ENCODE data around the gene RASSF6.
"Not testable (repeated sequence)": the region's sequence is repeated elsewhere in the genome, so short reads cannot be mapped to it uniquely, and the experiment has no call there.

The RASSF6 gene, protein sequence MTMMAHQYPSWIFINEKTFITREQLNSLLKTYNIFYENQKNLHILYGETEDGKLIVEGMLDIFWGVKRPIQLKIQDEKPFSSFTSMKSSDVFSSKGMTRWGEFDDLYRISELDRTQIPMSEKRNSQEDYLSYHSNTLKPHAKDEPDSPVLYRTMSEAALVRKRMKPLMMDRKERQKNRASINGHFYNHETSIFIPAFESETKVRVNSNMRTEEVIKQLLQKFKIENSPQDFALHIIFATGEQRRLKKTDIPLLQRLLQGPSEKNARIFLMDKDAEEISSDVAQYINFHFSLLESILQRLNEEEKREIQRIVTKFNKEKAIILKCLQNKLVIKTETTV

DNA sequence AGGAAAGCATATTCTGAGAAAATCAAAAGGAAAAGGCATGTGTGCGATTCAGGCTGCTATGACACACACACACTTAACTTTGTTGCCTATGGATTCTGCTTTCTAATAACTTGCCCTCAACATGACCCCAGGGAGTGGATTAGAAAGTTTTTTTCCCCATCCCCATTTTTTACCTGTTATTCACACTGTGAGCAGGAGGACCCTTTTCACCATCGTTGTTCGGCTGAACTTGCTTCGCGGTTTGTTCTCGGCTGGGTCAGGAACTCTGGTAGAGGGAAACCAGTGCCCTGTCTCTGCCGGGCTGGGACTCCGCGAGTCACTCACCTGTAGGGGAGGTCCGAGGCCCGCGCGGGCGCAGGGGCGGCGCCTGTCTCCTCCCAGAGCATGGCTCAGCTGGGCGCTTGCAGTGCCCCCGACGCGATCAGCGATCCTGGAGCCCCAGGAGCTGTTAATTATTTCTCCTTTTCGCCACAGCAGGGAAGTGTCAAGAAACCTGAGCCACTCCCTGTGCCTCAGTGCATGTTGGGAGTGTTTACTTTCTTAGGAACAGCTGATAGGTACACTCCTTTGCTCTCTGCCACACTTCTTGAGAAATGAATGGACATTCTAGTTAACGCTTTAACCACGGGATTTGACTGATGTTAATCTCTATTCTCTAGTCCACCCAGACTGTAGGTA lies at the start of gene RASSF6:
Gene RASSF6 (minus strand): TSS at position 322 of the 678 bp plus-strand sequence. CDS start 8,641 bp downstream, outside the sequence.
- H3K36me3 Mint-ChIP-seq (ENCODE audit: low read depth): no peaks in the 10 kb centered on the region
- peaks cover 5% of the 10 kb centered on the region for H3K27me3 Mint-ChIP-seq (ENCODE audit: low read depth)
- no peaks in the 10 kb centered on the region for H3K9me3 Mint-ChIP-seq
- DNase-seq (ENCODE audit: low spot score): no peak
- H3K27ac Mint-ChIP-seq: no peak within 1 kb of the TSS
- H3K4me3 Mint-ChIP-seq: peak within 1 kb of the TSS; percentile 22
- no peaks in the 10 kb centered on the region for H3K4me1 Mint-ChIP-seq (ENCODE audit: low read depth)

DNA sequence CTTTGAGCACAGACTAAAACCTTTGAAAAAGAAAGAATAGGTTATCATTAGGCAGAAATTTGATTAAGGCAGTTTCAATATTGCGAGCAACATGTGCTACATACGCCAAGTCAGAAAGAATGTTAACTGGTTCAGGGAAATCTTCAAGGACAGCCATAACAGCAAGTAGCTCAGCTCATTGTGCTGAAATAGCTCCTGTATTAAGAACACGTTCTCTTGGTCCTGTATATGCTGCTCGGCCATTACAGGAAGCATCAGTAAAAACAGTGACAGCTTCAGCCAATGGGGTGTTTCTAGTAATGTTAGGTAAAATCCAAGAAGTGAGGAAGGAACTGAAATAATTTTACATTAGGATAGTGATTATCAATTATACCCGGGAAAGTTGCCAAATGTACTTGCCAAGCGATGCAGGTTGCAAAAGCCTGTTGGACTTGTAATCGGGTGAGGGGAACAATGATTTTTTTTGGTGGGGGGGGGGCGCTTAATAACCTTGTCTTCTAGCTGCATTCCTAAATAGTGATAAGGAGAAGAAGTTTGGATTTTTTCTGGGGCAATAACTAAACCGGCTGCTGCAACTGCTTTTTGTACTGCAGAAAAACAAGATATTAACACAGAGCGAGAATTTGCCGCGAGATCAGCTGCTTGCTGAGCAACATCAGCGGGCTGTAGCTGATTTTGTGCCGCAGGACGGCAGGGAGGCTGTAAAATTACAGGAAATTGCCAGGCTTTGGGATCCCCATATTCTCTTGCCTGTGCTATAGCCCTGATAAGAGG lies 49.4 kb upstream of the RASSF6 start:
- Mint-ChIP-seq H3K27me3 (ENCODE audit: low read depth) (no peaks in the 10 kb centered on the region), H3K4me3 (no peak overlapping the region), H3K4me1 (ENCODE audit: low read depth) (no peaks in the 10 kb centered on the region), H3K9me3 (no peaks in the 10 kb centered on the region), H3K27ac (no peak overlapping the region), H3K36me3 (ENCODE audit: low read depth) (no peaks in the 10 kb centered on the region)
- no peak for DNase-seq (ENCODE audit: low spot score)

GRCh38 chr4:73668782-73669201 lies 48.6 kb upstream of the RASSF6 start:
- H3K4me3 Mint-ChIP-seq: no peak overlapping the region
- H3K27me3 Mint-ChIP-seq (ENCODE audit: low read depth): no peaks in the 10 kb centered on the region
- no peak for DNase-seq (ENCODE audit: low spot score)
- no peak overlapping the region for H3K27ac Mint-ChIP-seq
- no peaks in the 10 kb centered on the region for H3K9me3 Mint-ChIP-seq
- no peaks in the 10 kb centered on the region for H3K4me1 Mint-ChIP-seq (ENCODE audit: low read depth)
- no peaks in the 10 kb centered on the region for H3K36me3 Mint-ChIP-seq (ENCODE audit: low read depth)

DNA sequence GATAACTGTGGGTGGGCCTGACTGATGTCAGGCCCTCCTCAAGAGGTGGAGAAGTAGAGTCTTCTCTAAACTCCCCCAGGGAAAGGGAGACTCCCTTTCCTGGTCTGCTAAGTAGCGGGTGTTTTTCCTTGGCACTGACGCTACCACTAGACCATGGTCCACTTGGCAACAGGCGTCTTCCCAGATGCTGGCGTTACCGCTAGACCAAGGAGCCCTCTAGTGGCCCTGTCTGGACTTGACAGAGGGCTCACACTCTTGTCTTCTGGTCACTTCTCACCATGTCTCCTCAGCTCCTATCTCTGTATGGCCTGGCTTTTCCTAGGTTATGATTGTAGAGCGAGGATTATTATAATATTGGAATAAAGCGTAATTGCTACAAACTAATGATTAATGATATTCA lies 45.7 kb upstream of the RASSF6 start:
- not testable (repeated sequence) for H3K9me3 Mint-ChIP-seq; DNase-seq (ENCODE audit: low spot score); H3K36me3 Mint-ChIP-seq (ENCODE audit: low read depth); H3K4me3 Mint-ChIP-seq; H3K4me1 Mint-ChIP-seq (ENCODE audit: low read depth); H3K27ac Mint-ChIP-seq; H3K27me3 Mint-ChIP-seq (ENCODE audit: low read depth)

GRCh38 chr4:73664470-73664869 lies 44.2 kb upstream of the RASSF6 start:
- H3K4me3 Mint-ChIP-seq: no peak overlapping the region
- H3K36me3 Mint-ChIP-seq (ENCODE audit: low read depth): no peaks in the 10 kb centered on the region
- no peak overlapping the region for H3K27ac Mint-ChIP-seq
- H3K27me3 Mint-ChIP-seq (ENCODE audit: low read depth): no peaks in the 10 kb centered on the region
- peaks cover 3% of the 10 kb centered on the region for H3K4me1 Mint-ChIP-seq (ENCODE audit: low read depth)
- DNase-seq (ENCODE audit: low spot score): no peak
- no peaks in the 10 kb centered on the region for H3K9me3 Mint-ChIP-seq

GRCh38 chr4:73663576-73663975 lies 43.3 kb upstream of the RASSF6 start:
- H3K27ac Mint-ChIP-seq: no peak overlapping the region
- no peaks in the 10 kb centered on the region for H3K36me3 Mint-ChIP-seq (ENCODE audit: low read depth)
- H3K4me1 Mint-ChIP-seq (ENCODE audit: low read depth): peaks cover 3% of the 10 kb centered on the region
- no peaks in the 10 kb centered on the region for H3K9me3 Mint-ChIP-seq
- H3K4me3 Mint-ChIP-seq: no peak overlapping the region
- no peak for DNase-seq (ENCODE audit: low spot score)
- peaks cover 2% of the 10 kb centered on the region for H3K27me3 Mint-ChIP-seq (ENCODE audit: low read depth)

DNA sequence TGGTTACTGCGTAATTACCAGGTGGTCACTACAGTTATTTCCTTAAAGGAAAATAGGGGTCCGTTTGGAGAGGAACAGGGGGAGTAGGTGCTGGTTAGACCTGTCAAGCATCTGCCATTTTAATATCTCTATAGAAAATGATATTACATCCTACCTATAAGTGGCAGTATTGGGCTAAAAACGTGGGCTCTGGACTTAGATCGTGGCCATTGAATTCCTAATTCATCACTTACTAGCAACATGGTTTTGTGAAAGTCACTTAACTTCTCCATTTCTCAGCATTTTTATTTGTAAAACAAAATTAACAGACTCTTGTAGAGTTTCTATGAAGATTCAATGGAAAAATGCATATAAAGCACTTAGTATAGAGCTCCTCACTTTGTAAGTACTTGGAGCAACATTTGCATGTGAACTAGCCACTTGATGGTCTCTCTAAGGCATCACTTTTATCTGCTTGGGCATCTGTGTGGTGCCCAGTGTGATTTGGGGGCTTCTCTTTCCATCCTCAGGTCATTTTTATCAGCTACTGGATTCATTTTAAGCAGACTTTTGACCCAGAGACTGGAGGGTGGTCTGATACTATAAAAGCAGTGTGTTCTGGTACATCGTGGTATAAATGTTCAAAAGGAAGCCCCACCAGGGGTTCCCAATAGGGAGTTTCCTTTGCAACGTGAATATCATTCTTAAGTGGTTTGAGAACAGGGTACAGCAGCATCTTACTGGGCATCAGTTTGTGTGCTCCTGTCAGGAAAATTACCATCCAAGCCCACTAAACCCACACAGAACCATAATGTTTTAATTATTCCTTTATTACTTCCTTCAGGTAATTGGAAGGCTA lies 42.7 kb upstream of the RASSF6 start:
- no peak overlapping the region for H3K27ac Mint-ChIP-seq
- DNase-seq (ENCODE audit: low spot score): no peak
- no peak overlapping the region for H3K4me3 Mint-ChIP-seq
- H3K4me1 Mint-ChIP-seq (ENCODE audit: low read depth): peaks cover 3% of the 10 kb centered on the region
- H3K27me3 Mint-ChIP-seq (ENCODE audit: low read depth): peaks cover 2% of the 10 kb centered on the region
- no peaks in the 10 kb centered on the region for H3K9me3 Mint-ChIP-seq
- H3K36me3 Mint-ChIP-seq (ENCODE audit: low read depth): no peaks in the 10 kb centered on the region

DNA sequence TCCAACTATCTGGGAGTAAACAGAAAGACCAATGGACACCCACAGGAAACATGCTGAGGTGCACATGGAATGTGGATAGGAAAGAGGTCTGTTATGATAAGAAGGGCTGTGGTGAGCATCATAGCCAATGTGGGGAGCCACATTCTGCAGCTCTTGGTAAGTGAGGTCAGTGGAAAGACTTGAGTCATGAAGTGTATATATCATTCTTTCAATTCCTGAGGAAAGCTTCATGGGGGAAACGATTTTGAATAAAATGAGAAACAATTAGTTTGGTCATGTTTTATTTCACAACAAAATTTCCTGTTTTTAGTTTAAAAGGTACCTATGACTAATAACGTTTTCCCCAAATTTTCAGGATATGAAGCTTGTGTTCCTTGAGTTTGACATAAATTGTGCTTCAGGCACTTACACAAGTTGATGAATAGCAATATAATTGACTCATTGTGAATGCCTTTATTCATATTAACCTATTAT lies 41.4 kb upstream of the RASSF6 start:
- H3K9me3 Mint-ChIP-seq: no peaks in the 10 kb centered on the region
- H3K27ac Mint-ChIP-seq: no peak overlapping the region
- H3K36me3 Mint-ChIP-seq (ENCODE audit: low read depth): no peaks in the 10 kb centered on the region
- H3K4me1 Mint-ChIP-seq (ENCODE audit: low read depth): peaks cover 3% of the 10 kb centered on the region
- H3K4me3 Mint-ChIP-seq: no peak overlapping the region
- peak; percentile 12 for DNase-seq (ENCODE audit: low spot score)
- H3K27me3 Mint-ChIP-seq (ENCODE audit: low read depth): peaks cover 2% of the 10 kb centered on the region

DNA sequence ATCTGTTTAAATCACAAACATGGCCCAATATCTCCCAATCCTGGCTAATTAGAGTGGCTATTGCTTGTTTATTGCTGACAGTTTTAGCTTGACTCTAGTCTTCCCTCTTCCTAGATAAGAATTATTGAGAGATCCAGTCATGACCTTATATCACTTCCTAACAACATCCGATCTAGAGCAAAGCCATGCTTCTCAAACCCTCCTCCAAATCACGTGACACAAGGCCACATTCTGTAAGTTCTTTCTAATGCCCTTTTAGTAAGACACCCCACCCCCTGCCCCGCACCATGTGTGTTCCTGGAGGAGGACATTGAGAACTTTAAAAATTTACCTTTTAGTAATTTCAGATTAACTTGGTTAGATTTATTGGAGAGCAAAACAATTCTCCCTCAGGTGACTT lies 40.6 kb upstream of the RASSF6 start:
- Mint-ChIP-seq H3K27me3 (ENCODE audit: low read depth) (peaks cover 2% of the 10 kb centered on the region), H3K9me3 (no peaks in the 10 kb centered on the region), H3K27ac (no peak overlapping the region), H3K4me3 (no peak overlapping the region), H3K36me3 (ENCODE audit: low read depth) (no peaks in the 10 kb centered on the region), H3K4me1 (ENCODE audit: low read depth) (peaks cover 3% of the 10 kb centered on the region)
- no peak for DNase-seq (ENCODE audit: low spot score)

- Mint-ChIP-seq H3K27me3 (ENCODE audit: low read depth) (peaks cover 8% of the 10 kb centered on the region), H3K4me3 (no peak overlapping the region), H3K9me3 (no peaks in the 10 kb centered on the region), H3K4me1 (ENCODE audit: low read depth) (no peaks in the 10 kb centered on the region), H3K27ac (no peak overlapping the region), H3K36me3 (ENCODE audit: low read depth) (no peaks in the 10 kb centered on the region)
- DNase-seq (ENCODE audit: low spot score): no peak
These were observed 33.5 kb upstream of the RASSF6 start for GRCh38 chr4:73653695-73654106.

DNA sequence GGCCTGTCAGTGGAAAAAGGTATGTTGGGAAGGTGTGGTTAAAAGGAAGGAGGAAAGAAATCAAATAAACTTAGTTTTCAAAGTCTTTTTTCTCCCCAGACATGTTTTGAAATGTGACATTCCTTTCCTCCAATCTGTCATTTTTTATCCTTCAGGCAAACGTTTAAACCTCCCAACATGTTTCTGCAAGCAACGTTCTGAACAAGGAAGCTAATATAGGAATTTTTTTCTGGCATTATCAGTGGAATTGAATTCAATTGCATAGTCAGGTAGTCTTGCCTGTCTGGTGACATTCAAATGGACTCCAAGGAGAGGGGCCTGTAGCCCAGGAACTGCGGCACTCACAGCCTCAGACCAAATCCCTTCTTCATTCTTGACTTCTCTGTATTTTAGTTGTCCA lies 30.0 kb upstream of the RASSF6 start:
- Mint-ChIP-seq H3K4me1 (ENCODE audit: low read depth) (no peaks in the 10 kb centered on the region), H3K27ac (no peak overlapping the region), H3K4me3 (no peak overlapping the region), H3K36me3 (ENCODE audit: low read depth) (no peaks in the 10 kb centered on the region), H3K27me3 (ENCODE audit: low read depth) (peaks cover 9% of the 10 kb centered on the region), H3K9me3 (no peaks in the 10 kb centered on the region)
- DNase-seq (ENCODE audit: low spot score): no peak

- H3K36me3 Mint-ChIP-seq (ENCODE audit: low read depth): no peaks in the 10 kb centered on the region
- H3K4me1 Mint-ChIP-seq (ENCODE audit: low read depth): no peaks in the 10 kb centered on the region
- no peak overlapping the region for H3K27ac Mint-ChIP-seq
- H3K27me3 Mint-ChIP-seq (ENCODE audit: low read depth): peaks cover 2% of the 10 kb centered on the region
- no peak for DNase-seq (ENCODE audit: low spot score)
- H3K4me3 Mint-ChIP-seq: no peak overlapping the region
- no peaks in the 10 kb centered on the region for H3K9me3 Mint-ChIP-seq
These were observed 28.2 kb upstream of the RASSF6 start for GRCh38 chr4:73648478-73648877.

DNA sequence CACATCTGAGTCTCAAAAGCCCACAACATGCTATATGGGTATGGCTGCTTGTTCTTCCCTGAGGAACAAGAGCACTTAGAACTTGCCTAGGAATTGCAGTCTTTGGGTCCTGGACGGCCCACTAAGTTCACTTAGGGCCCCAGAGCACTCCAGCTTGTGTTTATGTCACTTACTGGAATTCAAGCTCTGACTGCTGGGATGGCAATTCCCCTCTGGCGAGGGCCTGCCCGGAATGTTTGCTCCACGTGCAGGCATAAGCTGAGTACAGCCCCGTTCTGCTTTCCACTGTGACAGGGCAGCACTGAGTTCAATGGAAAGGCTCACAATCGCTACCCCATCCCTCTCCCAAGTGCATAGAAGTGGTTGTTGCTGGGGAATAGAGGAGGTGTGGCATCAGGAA lies 25.9 kb upstream of the RASSF6 start:
- H3K27ac Mint-ChIP-seq: no peak overlapping the region
- no peaks in the 10 kb centered on the region for H3K4me1 Mint-ChIP-seq (ENCODE audit: low read depth)
- peaks cover 7% of the 10 kb centered on the region for H3K27me3 Mint-ChIP-seq (ENCODE audit: low read depth)
- no peaks in the 10 kb centered on the region for H3K9me3 Mint-ChIP-seq
- no peak for DNase-seq (ENCODE audit: low spot score)
- no peak overlapping the region for H3K4me3 Mint-ChIP-seq
- no peaks in the 10 kb centered on the region for H3K36me3 Mint-ChIP-seq (ENCODE audit: low read depth)

Data from T-helper 2 cell treated with Interferon-gamma antibody and Interleukin-4, amounts not matched to agents 5 μg/mL and 100 μg/mL, for 36 hours (primary cell).